Stimulated activated CD8-positive, alpha-beta memory T cell treated with anti-CD3 and anti-CD28 coated beads, Interleukin-12 subunit alpha, Interleukin-12 subunit beta, amount 100 ng/mL, for 4 hours (primary cell): ENCODE results near the gene POTED.
"Not testable (repeated sequence)": the region's sequence is repeated elsewhere in the genome, so short reads cannot be mapped to it uniquely, and the experiment has no call there.

ENCODE experiments used
- DNase-seq: peaks from one replicate; pipeline ENCODE4 v3.0.0-alpha.2; 2020; ENCODE audit warnings: low read depth

Gene POTED

DNA sequence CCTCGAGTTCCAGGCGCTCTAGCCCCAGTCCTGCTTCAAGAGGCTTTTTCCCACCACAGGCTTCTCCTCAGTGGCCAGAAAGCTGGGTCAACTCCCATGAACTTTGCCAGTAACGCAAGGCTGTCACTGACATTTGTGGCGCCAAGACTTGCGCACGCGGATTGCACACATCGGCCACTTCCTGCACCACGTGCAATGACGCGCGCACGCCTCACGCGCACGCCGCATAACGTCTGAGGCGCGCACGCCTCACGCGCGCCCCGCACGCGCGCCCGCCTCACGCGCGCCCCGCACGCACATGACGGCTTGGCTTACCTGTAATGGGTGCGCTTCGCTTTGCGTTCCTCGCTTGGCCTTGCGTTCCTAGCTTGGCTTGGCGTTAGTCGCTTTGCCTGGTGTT, at the start of gene POTED:
TSS of gene POTED (plus strand) at position 301 of the 400 bp plus-strand sequence. CDS start 452 bp downstream, outside the sequence.
- not testable (repeated sequence) for DNase-seq

DNA sequence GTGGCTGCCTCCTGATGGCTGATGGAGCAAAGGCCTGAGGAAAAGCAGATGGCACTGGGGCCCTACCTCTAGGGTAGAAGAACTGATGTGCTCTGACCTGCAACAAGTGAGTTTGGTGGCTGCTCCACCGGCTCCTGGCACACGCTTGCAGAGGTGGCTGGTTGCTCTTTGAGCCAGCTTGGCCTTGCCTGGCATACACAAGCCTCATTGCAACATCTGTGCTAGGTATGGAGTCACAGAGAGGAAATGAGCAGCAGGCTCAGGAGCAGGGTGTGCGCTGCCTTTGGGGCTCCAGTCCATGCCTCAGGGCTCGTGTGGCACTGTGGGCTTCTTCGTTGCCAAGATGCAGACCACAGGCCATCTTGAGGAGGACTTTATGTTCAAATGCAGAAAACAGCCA, 40.5 kb downstream of the POTED start:
- not testable (repeated sequence) for DNase-seq

DNA sequence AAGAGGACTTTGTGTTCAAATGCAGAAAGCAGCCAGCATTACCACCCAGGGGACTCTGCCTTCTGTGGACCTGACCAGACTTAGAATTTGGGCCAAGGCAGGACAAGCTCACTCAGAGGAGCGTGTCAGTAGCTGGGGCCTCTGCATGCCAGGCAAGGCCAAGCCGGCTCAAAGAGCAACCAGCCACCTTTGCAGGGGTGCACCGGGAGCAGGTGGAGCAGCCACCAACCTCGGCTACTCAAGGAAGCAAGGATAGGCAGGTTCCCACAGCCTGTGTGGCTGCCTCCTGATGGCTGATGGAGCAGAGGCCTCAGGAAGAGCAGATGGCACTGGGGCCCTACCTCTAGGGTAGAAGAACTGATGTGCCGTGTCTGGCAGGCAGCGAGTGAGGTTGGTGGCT, 42.2 kb downstream of the POTED start:
- not testable (repeated sequence) for DNase-seq
